CD4-positive, alpha-beta T cell (primary cell): ENCODE measurements around the gene TNFRSF17. TPM values are rescaled to one million over a fixed set of nuclear protein-coding genes. Genes with fewer than 3 reads are reported as not detected.
"Not testable (repeated sequence)": the region's sequence is repeated elsewhere in the genome, so short reads cannot be mapped to it uniquely, and the experiment has no call there.

Experiments used
- ATAC-seq: fragments of 200-7000 bp; cut with Tn5 transposase; one replicate; pipeline ENCODE4 v1.10.0; 2022; ENCODE audit warnings: mild to moderate bottlenecking; ENCODE audit not compliant: poor library complexity
- CTCF ChIA-PET: fragments of 350-600 bp; sonication (Branson Sonifier 250); formaldehyde crosslinking; loops from one replicate; lab custom pipeline; 2021; ENCODE audit warnings: antibody characterized with exemption, inconsistent platforms; lab: Charles Lee
- POLR2A ChIA-PET: fragments of 350-600 bp; sonication (Branson Sonifier 250); formaldehyde crosslinking; loops from one replicate; lab custom pipeline; 2021; ENCODE audit warnings: antibody characterized with exemption, inconsistent platforms; lab: Charles Lee
- DNase-seq, 14 experiments: peaks; one replicate each; pipeline ENCODE4 v3.0.0-alpha.2; 2013 to 2020; ENCODE audit warnings: mixed read lengths in 2 of 14
- H3K27ac ChIP-seq, 2 donors: one replicate each; pipeline versions ENCODE4 v1.5.1 to v1.7.0; 2013; ENCODE audit warnings: low read length in 2 of 2, low read depth in 1 of 2, mild to moderate bottlenecking in 1 of 2
- H3K27me3 ChIP-seq, 2 experiments: 1 replicate in 1 of 2; 2 replicates in 1 of 2; pipeline versions ENCODE4 v1.6.1 to v1.7.0; 2013; ENCODE audit warnings: low read length in 2 of 2, control low read depth in 1 of 2, mild to moderate bottlenecking in 1 of 2, moderate library complexity in 1 of 2; ENCODE audit not compliant: insufficient read depth in 2 of 2, control insufficient read depth in 1 of 2
- H3K36me3 ChIP-seq: one replicate; pipeline ENCODE4 v1.6.1; 2013; ENCODE audit warnings: low read length, control low read depth; ENCODE audit not compliant: insufficient read depth
- H3K4me1 ChIP-seq: one replicate; pipeline ENCODE4 v1.6.1; 2013; ENCODE audit warnings: low read length, control low read depth; ENCODE audit not compliant: insufficient read depth
- H3K4me3 ChIP-seq: one replicate; pipeline ENCODE4 v1.5.1; 2013; ENCODE audit warnings: mild to moderate bottlenecking, low read length, moderate library complexity
- H3K9me3 ChIP-seq, 2 experiments: 1 replicate in 1 of 2; 2 replicates in 1 of 2; pipeline versions ENCODE4 v1.6.1 to v1.7.0; 2013; ENCODE audit warnings: low read length in 2 of 2, mild to moderate bottlenecking in 2 of 2, control low read depth in 1 of 2, moderate library complexity in 1 of 2; ENCODE audit not compliant: control insufficient read depth in 1 of 2, insufficient read depth in 1 of 2
- H3K27ac Mint-ChIP-seq: one replicate; pipeline ENCODE4 v1.8.0; 2020; ENCODE audit warnings: mixed read lengths
- H3K27me3 Mint-ChIP-seq: one replicate; pipeline ENCODE4 v1.8.0; 2021; ENCODE audit warnings: mixed read lengths
- H3K36me3 Mint-ChIP-seq: one replicate; pipeline ENCODE4 v1.8.0; 2021; ENCODE audit warnings: low read depth, mixed read lengths
- H3K4me1 Mint-ChIP-seq: one replicate; pipeline ENCODE4 v1.8.0; 2021; ENCODE audit warnings: low read depth, mixed read lengths
- H3K4me3 Mint-ChIP-seq: one replicate; pipeline ENCODE4 v1.8.0; 2020; ENCODE audit warnings: mild to moderate bottlenecking, mixed read lengths
- H3K9me3 Mint-ChIP-seq: one replicate; pipeline ENCODE4 v1.8.0; 2020; ENCODE audit warnings: mixed read lengths
- CTCF ChIP-seq: fragments of 200-600 bp; IDR thresholded peaks from one replicate; pipeline ENCODE4 v1.8.0; 2022; ENCODE audit warnings: antibody characterized with exemption, mild to moderate bottlenecking
- intact Hi-C, 2 experiments: fragments of 100-400 bp; cut with DNase I in 1 of 2; cut with micrococcal nuclease in 1 of 2; formaldehyde crosslinking; loops; one replicate each; pipeline versions ENCODE4 v1.15.1 to v1.9.0; 2023 to 2025; cut with DNase I, micrococcal nuclease
- total RNA-seq, 174 experiments: library from RNA in 2 of 174; stranded (reverse) in 2 of 174; gene quantifications; one replicate each; pipeline ENCODE4 v1.2.3 and lab custom pipeline; 2021 to 2026

The TNFRSF17 gene
- total RNA-seq, 2 experiments from 2014 or later, result not detected

DNA sequence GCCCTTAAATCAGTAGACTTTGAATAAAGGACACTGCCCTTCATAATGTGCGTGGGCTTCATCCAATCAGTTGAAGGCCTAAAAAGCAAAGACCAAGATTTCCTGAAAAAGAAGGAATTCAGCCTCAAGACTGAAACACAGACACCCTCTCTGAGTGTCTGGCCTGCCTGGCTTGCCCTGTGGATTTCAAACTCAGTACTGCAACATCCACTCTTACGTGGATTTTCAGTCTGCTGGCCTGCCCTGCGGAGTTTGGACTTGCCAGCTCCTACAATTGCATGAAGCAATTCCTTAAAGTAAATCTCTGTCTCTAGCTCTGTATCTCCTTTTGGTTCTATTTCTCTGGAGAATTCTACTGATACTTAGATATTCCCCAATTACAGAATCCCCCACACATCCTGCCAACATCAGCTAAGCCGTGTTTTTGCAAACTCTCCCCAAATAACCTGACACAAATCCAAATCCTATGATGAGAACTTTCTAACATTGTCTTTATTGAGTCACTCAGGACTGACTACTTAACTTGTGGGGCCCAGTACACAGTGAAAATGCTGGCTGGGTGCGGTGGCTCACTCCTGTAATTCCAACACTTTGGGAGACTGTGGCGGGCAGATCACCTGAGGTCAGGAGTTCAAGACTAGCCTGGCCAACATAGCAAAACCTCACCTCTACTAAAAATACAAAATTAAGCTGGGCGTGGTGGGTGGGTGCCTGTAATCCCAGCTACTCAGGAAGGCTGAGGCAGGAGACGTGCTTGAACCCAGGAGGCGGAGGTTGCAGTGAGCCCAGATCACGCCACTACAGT, 7.2 kb upstream of the TNFRSF17 start:
- no peak for ATAC-seq
- H3K36me3 Mint-ChIP-seq, result no peaks in the 10 kb centered on the region
- H3K36me3 ChIP-seq, result peaks cover 3% of the 10 kb centered on the region
- H3K4me3 ChIP-seq, result no peak overlapping the region
- no peak overlapping the region for H3K4me3 Mint-ChIP-seq
- no peaks in the 10 kb centered on the region for H3K4me1 Mint-ChIP-seq
- H3K27me3 ChIP-seq, result no peaks in the 10 kb centered on the region
- no peak for DNase-seq
- H3K27ac Mint-ChIP-seq, result no peak overlapping the region
- ChIA-PET POLR2A (no interaction called here), CTCF (interaction anchor here (0.7 kb wide), 1 partner anchor 46 kb away, joined by 3 read pairs; no protein-coding TSS in a partner anchor)
- no peaks in the 10 kb centered on the region for H3K9me3 Mint-ChIP-seq
- no peaks in the 10 kb centered on the region for H3K4me1 ChIP-seq
- no peaks in the 10 kb centered on the region for H3K9me3 ChIP-seq
- intact Hi-C loops, result no loop called here
- H3K27ac ChIP-seq, result no peak overlapping the region
- H3K27me3 Mint-ChIP-seq, result no peaks in the 10 kb centered on the region
- no peak for TF ChIP-seq CTCF

- H3K9me3 Mint-ChIP-seq, ATAC-seq, H3K27ac ChIP-seq, CTCF ChIA-PET, H3K36me3 Mint-ChIP-seq, H3K27ac Mint-ChIP-seq, H3K4me3 ChIP-seq, H3K4me1 ChIP-seq, intact Hi-C loops, DNase-seq, H3K9me3 ChIP-seq, H3K36me3 ChIP-seq, H3K27me3 ChIP-seq, POLR2A ChIA-PET, H3K4me1 Mint-ChIP-seq, H3K27me3 Mint-ChIP-seq, H3K4me3 Mint-ChIP-seq: not testable (repeated sequence)
Observed at GRCh38 chr16:11962457-11962856, 2.6 kb upstream of the TNFRSF17 start.

- DNase-seq, H3K4me1 Mint-ChIP-seq, H3K9me3 Mint-ChIP-seq, H3K27me3 Mint-ChIP-seq, intact Hi-C loops, H3K4me3 Mint-ChIP-seq, H3K36me3 ChIP-seq, H3K4me1 ChIP-seq, ATAC-seq, H3K36me3 Mint-ChIP-seq, H3K4me3 ChIP-seq, H3K27ac Mint-ChIP-seq, H3K9me3 ChIP-seq, POLR2A ChIA-PET, H3K27me3 ChIP-seq, H3K27ac ChIP-seq: not testable (repeated sequence)
- CTCF ChIA-PET, result interaction anchor here (0.7 kb wide), 1 partner anchor 911 kb away, joined by 4 read pairs; no protein-coding TSS in a partner anchor
Observed at GRCh38 chr16:11962978-11963377, 2.0 kb upstream of the TNFRSF17 start.

DNA sequence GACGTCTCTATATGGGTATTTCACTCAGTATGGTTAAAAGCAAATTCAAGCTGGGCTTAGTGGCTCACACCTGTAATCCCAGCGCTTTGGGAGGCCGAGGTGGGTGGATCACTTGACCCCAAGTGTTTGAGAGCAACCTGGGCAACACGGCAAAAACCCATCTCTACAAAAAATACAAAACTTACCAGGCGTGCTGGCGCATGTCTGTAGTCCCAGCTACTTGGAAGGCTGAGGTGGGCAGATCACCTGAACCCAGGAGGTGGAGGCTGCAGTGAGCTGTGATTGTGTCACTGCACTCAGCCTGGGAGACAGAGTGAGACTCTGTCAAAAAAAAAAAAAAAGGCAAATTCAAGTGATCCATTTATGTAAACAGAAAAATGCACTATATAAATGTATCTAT, 1.3 kb upstream of the TNFRSF17 start:
- DNase-seq (no peak), ATAC-seq (no peak)
- ChIA-PET POLR2A (interaction anchor here (1.4 kb wide), 1 partner anchor 13 kb away, joined by 3 read pairs; the partner anchor contains the start of gene SNX29), CTCF (no interaction called here)
- H3K27me3 Mint-ChIP-seq, result no peaks in the 10 kb centered on the region
- no peak overlapping the region for H3K4me3 ChIP-seq
- H3K27ac Mint-ChIP-seq, result no peak overlapping the region
- H3K9me3 Mint-ChIP-seq, result no peaks in the 10 kb centered on the region
- H3K36me3 ChIP-seq, result peaks cover 3% of the 10 kb centered on the region
- no peaks in the 10 kb centered on the region for H3K36me3 Mint-ChIP-seq
- H3K4me1 Mint-ChIP-seq, result no peaks in the 10 kb centered on the region
- no peak overlapping the region for H3K27ac ChIP-seq
- TF ChIP-seq CTCF, result no peak
- H3K4me3 Mint-ChIP-seq, result no peak overlapping the region
- no peaks in the 10 kb centered on the region for H3K9me3 ChIP-seq
- intact Hi-C loops, result no loop called here
- no peaks in the 10 kb centered on the region for H3K27me3 ChIP-seq
- no peaks in the 10 kb centered on the region for H3K4me1 ChIP-seq
